Measurements from ENCODE around the gene RAB40C.

The RAB40C gene

GRCh38 chr16:625977-626765, 36.3 kb downstream of the RAB40C start:
- Histone ChIP-seq H3K9ac (ENCODE audit: low read depth in 1 of 2, low read length in 2 of 2) (no peak overlapping the region), H3K9me3 (ENCODE audit: control insufficient read depth in 1 of 2, low read length in 2 of 2) (no peaks in the 10 kb centered on the region), H3K4me3 (ENCODE audit: low read depth in 1 of 2, low read length in 2 of 2) (no peak overlapping the region), H3K27me3 (ENCODE audit: control insufficient read depth in 1 of 2, insufficient read depth in 2 of 2, low read length in 2 of 2) (no peaks in the 10 kb centered on the region), H3K36me3 (ENCODE audit: control insufficient read depth in 1 of 2, insufficient read depth in 2 of 2, low read length in 2 of 2) (peaks cover 0 to 30% of the 10 kb centered on the region in 2 donors), H3K4me1 (ENCODE audit: control insufficient read depth in 1 of 2, insufficient read depth in 2 of 2, low read length in 2 of 2) (peaks cover 0 to 12% of the 10 kb centered on the region in 2 donors), H3K27ac (ENCODE audit: low read depth, low read length) (no peak overlapping the region)

DNA sequence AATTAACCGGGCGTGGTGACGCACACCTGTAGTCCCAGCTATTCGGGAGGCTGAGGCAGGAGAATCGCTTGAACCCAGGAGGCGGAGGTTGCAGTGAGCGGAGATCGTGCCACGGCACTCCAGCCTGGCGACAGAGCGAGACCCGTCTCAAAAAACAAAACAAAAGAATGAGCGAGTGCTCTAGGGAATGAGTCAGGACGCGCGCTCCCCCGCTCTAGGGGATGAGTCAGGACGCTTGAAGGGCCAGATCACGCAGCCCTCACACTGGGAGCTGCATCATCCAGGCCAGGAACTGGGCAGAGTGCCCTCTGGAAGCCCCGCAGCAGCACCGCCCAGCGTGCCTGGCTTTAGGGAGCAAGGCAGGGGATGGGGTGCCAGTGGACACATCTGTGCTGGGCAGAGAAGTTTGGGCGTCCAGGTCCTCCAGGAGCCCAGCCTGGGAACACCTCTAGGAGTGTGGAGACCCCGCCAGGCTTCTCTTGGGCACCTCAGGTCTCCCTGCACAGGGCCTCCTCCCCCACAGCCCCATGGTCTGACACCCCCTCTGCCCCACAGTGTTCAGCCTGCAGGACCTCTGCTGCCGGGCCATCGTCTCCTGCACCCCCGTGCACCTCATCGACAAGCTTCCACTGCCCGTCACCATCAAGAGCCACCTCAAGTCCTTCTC, 37.1 kb downstream of the RAB40C start:
- peaks cover 0 to 9% of the 10 kb centered on the region in 2 donors for H3K4me1 ChIP-seq (ENCODE audit: control insufficient read depth in 1 of 2, insufficient read depth in 2 of 2, low read length in 2 of 2)
- no peak overlapping the region for H3K9ac ChIP-seq (ENCODE audit: low read depth in 1 of 2, low read length in 2 of 2)
- H3K36me3 ChIP-seq (ENCODE audit: control insufficient read depth in 1 of 2, insufficient read depth in 2 of 2, low read length in 2 of 2) = peaks cover 0 to 30% of the 10 kb centered on the region in 2 donors
- no peaks in the 10 kb centered on the region for H3K27me3 ChIP-seq (ENCODE audit: control insufficient read depth in 1 of 2, insufficient read depth in 2 of 2, low read length in 2 of 2)
- no peaks in the 10 kb centered on the region for H3K9me3 ChIP-seq (ENCODE audit: control insufficient read depth in 1 of 2, low read length in 2 of 2)
- H3K4me3 ChIP-seq (ENCODE audit: low read depth in 1 of 2, low read length in 2 of 2) = no peak overlapping the region
- no peak overlapping the region for H3K27ac ChIP-seq (ENCODE audit: low read depth, low read length)

DNA sequence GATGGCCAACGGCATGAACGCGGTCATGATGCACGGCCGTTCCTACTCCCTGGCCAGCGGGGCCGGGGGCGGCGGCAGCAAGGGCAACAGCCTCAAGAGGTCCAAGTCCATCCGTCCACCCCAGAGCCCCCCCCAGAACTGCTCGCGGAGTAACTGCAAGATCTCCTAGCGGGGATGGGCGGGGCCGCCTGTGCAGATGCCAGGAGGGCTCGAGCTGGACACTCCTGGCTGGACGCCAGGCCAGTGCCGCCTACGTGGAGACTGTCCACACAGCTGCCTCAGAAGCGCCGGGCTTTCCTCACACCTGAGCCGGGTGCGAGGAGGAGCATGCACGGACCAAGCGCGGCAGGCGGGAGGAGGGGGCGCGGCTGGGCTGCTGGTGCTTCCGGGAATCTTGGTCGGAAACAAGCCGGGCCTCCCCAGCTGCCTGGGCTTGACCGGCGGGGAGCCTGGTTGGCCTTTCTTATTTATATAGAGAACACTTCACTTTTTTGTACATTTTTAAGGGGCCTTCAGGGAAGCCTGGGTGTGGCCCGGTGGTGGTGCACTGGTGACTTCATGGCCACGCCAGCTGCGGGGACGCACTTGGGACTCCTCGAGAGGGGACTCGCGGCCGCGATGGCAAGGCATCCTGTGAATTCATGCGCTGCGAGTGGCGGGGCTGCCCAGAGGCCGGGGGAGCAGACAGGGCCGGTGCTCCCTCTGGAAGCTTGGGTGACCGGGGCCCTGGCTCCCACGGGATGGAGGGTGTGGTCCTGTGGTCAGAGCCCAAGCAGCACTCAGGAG, 37.8 kb downstream of the RAB40C start:
- Histone ChIP-seq H3K27ac (ENCODE audit: low read depth, low read length) (no peak overlapping the region), H3K4me3 (ENCODE audit: low read depth in 1 of 2, low read length in 2 of 2) (no peak overlapping the region), H3K4me1 (ENCODE audit: control insufficient read depth in 1 of 2, insufficient read depth in 2 of 2, low read length in 2 of 2) (peaks cover 0 to 9% of the 10 kb centered on the region in 2 donors), H3K36me3 (ENCODE audit: control insufficient read depth in 1 of 2, insufficient read depth in 2 of 2, low read length in 2 of 2) (peaks cover 0 to 30% of the 10 kb centered on the region in 2 donors), H3K9me3 (ENCODE audit: control insufficient read depth in 1 of 2, low read length in 2 of 2) (no peaks in the 10 kb centered on the region), H3K9ac (ENCODE audit: low read depth in 1 of 2, low read length in 2 of 2) (no peak overlapping the region), H3K27me3 (ENCODE audit: control insufficient read depth in 1 of 2, insufficient read depth in 2 of 2, low read length in 2 of 2) (no peaks in the 10 kb centered on the region)

DNA sequence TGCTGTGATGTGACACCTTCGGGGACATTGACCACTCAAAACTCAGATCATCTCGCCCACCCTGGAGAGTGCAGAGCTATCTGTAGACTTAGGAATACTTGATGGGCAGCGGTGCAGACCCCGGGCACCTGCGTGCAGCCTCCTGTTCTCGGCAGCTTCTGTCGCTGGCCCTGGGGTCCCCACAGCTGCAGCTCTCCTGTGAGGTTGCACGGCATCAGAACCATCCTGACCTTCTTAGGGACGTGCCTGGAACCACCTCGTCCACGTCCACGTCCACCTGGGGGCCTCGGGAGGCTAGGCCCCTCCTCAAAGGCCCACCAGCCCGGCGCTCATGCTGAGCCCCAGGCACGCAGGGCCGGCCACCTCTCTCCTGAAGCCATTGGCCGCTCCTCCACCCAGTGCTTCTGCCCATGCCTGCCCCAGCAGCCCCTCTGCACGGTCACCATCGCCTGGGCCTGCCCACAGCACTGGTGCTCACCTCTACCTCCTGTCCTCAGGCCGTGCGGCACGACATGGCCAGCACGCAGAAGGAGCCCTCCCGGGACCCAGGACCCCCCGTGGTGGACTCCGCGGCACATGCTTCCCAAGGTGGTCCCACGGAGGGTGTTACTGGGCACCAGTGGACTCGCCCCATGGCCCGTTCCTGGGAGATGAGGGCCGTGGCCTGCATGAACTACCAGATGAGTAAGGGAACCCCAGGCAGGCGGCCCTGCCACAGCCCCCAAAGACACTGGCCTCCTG, 38.6 kb downstream of the RAB40C start:
- H3K9me3 ChIP-seq (ENCODE audit: control insufficient read depth in 1 of 2, low read length in 2 of 2) = no peaks in the 10 kb centered on the region
- peaks cover 0 to 9% of the 10 kb centered on the region in 2 donors for H3K4me1 ChIP-seq (ENCODE audit: control insufficient read depth in 1 of 2, insufficient read depth in 2 of 2, low read length in 2 of 2)
- H3K4me3 ChIP-seq (ENCODE audit: low read depth in 1 of 2, low read length in 2 of 2) = no peak overlapping the region
- no peak overlapping the region for H3K9ac ChIP-seq (ENCODE audit: low read depth in 1 of 2, low read length in 2 of 2)
- no peak overlapping the region for H3K27ac ChIP-seq (ENCODE audit: low read depth, low read length)
- H3K27me3 ChIP-seq (ENCODE audit: control insufficient read depth in 1 of 2, insufficient read depth in 2 of 2, low read length in 2 of 2) = no peaks in the 10 kb centered on the region
- H3K36me3 ChIP-seq (ENCODE audit: control insufficient read depth in 1 of 2, insufficient read depth in 2 of 2, low read length in 2 of 2) = peaks cover 0 to 30% of the 10 kb centered on the region in 2 donors

- H3K9me3 ChIP-seq (ENCODE audit: control insufficient read depth in 1 of 2, low read length in 2 of 2) = no peaks in the 10 kb centered on the region
- no peaks in the 10 kb centered on the region for H3K27me3 ChIP-seq (ENCODE audit: control insufficient read depth in 1 of 2, insufficient read depth in 2 of 2, low read length in 2 of 2)
- H3K36me3 ChIP-seq (ENCODE audit: control insufficient read depth in 1 of 2, insufficient read depth in 2 of 2, low read length in 2 of 2) = peaks cover 0 to 38% of the 10 kb centered on the region in 2 donors
- peaks cover 0 to 9% of the 10 kb centered on the region in 2 donors for H3K4me1 ChIP-seq (ENCODE audit: control insufficient read depth in 1 of 2, insufficient read depth in 2 of 2, low read length in 2 of 2)
- no peak overlapping the region for H3K27ac ChIP-seq (ENCODE audit: low read depth, low read length)
- no peak overlapping the region for H3K4me3 ChIP-seq (ENCODE audit: low read depth in 1 of 2, low read length in 2 of 2)
- H3K9ac ChIP-seq (ENCODE audit: low read depth in 1 of 2, low read length in 2 of 2) = no peak overlapping the region
Observed at GRCh38 chr16:629185-629832, 39.4 kb downstream of the RAB40C start.

- peaks cover 0 to 39% of the 10 kb centered on the region in 2 donors for H3K36me3 ChIP-seq (ENCODE audit: control insufficient read depth in 1 of 2, insufficient read depth in 2 of 2, low read length in 2 of 2)
- H3K27ac ChIP-seq (ENCODE audit: low read depth, low read length) = no peak overlapping the region
- no peaks in the 10 kb centered on the region for H3K9me3 ChIP-seq (ENCODE audit: control insufficient read depth in 1 of 2, low read length in 2 of 2)
- H3K4me1 ChIP-seq (ENCODE audit: control insufficient read depth in 1 of 2, insufficient read depth in 2 of 2, low read length in 2 of 2) = peaks cover 0 to 11% of the 10 kb centered on the region in 2 donors
- H3K27me3 ChIP-seq (ENCODE audit: control insufficient read depth in 1 of 2, insufficient read depth in 2 of 2, low read length in 2 of 2) = no peaks in the 10 kb centered on the region
- H3K9ac ChIP-seq (ENCODE audit: low read depth in 1 of 2, low read length in 2 of 2) = no peak overlapping the region
- no peak overlapping the region for H3K4me3 ChIP-seq (ENCODE audit: low read depth in 1 of 2, low read length in 2 of 2)
Observed at GRCh38 chr16:629833-630248, 40.0 kb downstream of the RAB40C start.

DNA sequence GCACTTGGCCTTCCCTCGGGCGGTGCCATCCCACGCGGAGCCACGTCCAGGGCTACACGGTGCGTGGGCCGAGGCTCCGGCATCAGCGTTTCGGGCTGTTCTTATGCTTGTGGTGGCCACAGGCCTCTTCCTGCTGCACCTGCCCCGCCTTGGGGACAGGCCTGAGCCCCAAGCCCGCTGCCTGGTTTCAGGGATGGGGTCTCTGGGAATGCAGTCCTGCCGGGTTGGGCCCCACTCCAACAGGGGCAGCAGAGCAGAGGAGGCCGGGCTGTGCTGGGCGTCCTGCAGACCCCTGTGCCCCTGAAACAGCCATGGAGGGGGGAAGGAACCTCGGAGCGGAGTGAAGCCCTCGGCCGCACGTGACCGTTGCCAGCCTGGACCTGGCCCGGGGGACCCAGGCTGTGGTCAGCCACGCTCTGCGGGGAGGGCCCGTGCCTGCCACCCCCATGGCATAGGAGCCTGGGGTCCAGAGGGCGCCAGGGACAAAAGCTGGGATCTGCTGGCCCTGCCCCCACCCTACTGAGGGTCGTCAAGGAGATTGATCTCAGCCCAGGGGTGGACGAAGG, 40.5 kb downstream of the RAB40C start:
- H3K4me1 ChIP-seq (ENCODE audit: control insufficient read depth in 1 of 2, insufficient read depth in 2 of 2, low read length in 2 of 2) = peaks cover 0 to 16% of the 10 kb centered on the region in 2 donors
- H3K4me3 ChIP-seq (ENCODE audit: low read depth in 1 of 2, low read length in 2 of 2) = no peak overlapping the region
- H3K27ac ChIP-seq (ENCODE audit: low read depth, low read length) = no peak overlapping the region
- H3K9me3 ChIP-seq (ENCODE audit: control insufficient read depth in 1 of 2, low read length in 2 of 2) = no peaks in the 10 kb centered on the region
- H3K9ac ChIP-seq (ENCODE audit: low read depth in 1 of 2, low read length in 2 of 2) = no peak overlapping the region
- no peaks in the 10 kb centered on the region for H3K27me3 ChIP-seq (ENCODE audit: control insufficient read depth in 1 of 2, insufficient read depth in 2 of 2, low read length in 2 of 2)
- peaks cover 0 to 39% of the 10 kb centered on the region in 2 donors for H3K36me3 ChIP-seq (ENCODE audit: control insufficient read depth in 1 of 2, insufficient read depth in 2 of 2, low read length in 2 of 2)

GRCh38 chr16:630815-631405, 41.0 kb downstream of the RAB40C start, which contains the start of gene WFIKKN1:
Gene WFIKKN1, plus strand, starts transcription at chr16:630985. Its CDS starts 269 bp downstream, at chr16:631254.
- H3K36me3 ChIP-seq (ENCODE audit: control insufficient read depth in 1 of 2, insufficient read depth in 2 of 2, low read length in 2 of 2) = peaks cover 0 to 34% of the 10 kb centered on the region in 2 donors
- H3K9ac ChIP-seq (ENCODE audit: low read depth in 1 of 2, low read length in 2 of 2) = no peak within 1 kb of the TSS
- H3K27ac ChIP-seq (ENCODE audit: low read depth, low read length) = no peak within 1 kb of the TSS
- no peaks in the 10 kb centered on the region for H3K9me3 ChIP-seq (ENCODE audit: control insufficient read depth in 1 of 2, low read length in 2 of 2)
- peaks cover 0 to 19% of the 10 kb centered on the region in 2 donors for H3K4me1 ChIP-seq (ENCODE audit: control insufficient read depth in 1 of 2, insufficient read depth in 2 of 2, low read length in 2 of 2)
- H3K4me3 ChIP-seq (ENCODE audit: low read depth in 1 of 2, low read length in 2 of 2) = no peak within 1 kb of the TSS
- no peaks in the 10 kb centered on the region for H3K27me3 ChIP-seq (ENCODE audit: control insufficient read depth in 1 of 2, insufficient read depth in 2 of 2, low read length in 2 of 2)

Data from duodenal mucosa (tissue), 2 donors.